NK-92 (cell line): ENCODE data around the gene JDP2.
"Not testable (repeated sequence)": the region's sequence is repeated elsewhere in the genome, so short reads cannot be mapped to it uniquely, and the experiment has no call there.

Experiments used
- DNase-seq: peaks from one replicate; lab custom pipeline; 2025; ENCODE audit not compliant: unreplicated experiment; lab: John Stamatoyannopoulos, UW

JDP2 gene, protein sequence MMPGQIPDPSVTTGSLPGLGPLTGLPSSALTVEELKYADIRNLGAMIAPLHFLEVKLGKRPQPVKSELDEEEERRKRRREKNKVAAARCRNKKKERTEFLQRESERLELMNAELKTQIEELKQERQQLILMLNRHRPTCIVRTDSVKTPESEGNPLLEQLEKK

GRCh38 chr14:75427482-75428229 is at the start of gene JDP2:
Gene JDP2 (plus strand): TSS chr14:75428022. CDS start chr14:75437921, 9,899 bp downstream.
- no peak for DNase-seq

GRCh38 chr14:75379246-75379929 is 48.4 kb upstream of the JDP2 start:
- DNase-seq, result no peak

DNA sequence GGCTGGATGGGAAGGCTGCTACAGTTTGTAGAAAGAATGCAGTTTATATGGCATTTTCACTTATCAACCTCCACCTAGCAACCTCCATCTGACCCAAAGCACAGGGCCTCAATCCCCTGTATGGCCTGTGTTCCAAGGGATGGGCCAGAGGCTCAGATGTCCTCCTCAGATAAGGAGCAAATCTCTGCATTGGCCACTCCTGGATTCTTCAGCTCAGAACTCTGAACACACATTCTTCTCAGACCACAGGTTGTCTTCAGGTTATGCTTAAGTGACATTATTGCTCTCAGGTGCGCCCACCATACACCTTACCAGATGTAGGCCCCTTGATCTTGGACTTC is 47.9 kb upstream of the JDP2 start:
- no peak for DNase-seq

DNA sequence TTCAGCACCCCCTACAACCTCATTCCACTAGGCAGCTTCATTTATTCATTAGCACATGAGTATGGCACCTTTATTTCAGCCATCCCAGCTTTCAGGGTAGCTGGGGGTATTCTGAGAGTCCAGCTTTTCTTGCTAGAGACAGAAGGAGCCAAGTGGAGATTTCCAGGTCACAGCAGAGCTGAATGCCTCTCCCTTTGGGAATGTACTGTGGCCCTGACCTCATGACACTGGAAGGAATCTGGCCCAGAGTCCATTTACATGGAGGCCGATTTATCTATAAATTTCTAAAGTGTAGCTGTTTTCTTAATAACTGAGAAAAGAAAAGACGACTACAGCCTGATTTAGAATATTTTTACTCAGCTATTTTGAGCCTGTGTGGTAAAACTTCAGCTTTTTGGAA is 47.2 kb upstream of the JDP2 start:
- DNase-seq, result no peak

DNA sequence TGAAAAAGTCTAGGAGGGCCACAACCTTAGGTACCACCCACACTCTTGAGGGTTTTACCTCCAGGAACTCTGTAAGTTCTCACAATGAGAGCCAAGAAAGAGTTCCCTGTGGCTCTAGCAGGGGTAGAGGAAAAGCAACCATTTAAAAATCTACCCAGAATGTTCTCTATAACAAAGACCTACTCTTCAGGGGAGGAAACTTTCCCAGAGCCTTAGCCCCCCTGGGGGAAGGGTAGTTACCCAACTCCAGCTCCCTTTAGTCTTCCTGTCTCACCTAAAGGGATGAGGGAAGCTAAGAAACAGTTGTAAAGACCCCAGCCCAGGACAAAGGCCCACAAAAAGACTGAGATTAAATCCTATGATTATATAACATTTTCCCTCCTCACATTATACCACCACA is 46.2 kb upstream of the JDP2 start:
- DNase-seq, result no peak

DNA sequence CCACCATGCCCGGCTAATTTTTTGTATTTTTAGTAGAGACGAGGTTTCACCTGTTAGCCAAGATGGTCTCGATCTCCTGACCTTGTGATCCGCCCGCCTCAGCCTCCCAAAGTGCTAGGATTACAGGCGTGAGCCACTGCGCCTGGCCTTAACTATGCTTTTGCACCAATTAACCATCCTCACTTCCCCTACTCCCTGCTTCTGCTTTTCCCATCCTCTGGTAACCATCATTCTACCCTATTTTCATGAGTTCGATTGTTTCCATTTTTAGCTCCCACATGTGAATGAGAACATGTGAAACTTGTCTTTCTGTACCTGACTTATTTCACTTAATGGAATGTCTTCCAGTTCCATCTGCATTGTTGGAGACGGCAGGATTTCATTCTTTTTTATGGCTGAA is 44.6 kb upstream of the JDP2 start:
- DNase-seq, result not testable (repeated sequence)

GRCh38 chr14:75383721-75384120 is 44.1 kb upstream of the JDP2 start:
- DNase-seq, result no peak

GRCh38 chr14:75389679-75390078 is 38.1 kb upstream of the JDP2 start:
- DNase-seq, result no peak

DNA sequence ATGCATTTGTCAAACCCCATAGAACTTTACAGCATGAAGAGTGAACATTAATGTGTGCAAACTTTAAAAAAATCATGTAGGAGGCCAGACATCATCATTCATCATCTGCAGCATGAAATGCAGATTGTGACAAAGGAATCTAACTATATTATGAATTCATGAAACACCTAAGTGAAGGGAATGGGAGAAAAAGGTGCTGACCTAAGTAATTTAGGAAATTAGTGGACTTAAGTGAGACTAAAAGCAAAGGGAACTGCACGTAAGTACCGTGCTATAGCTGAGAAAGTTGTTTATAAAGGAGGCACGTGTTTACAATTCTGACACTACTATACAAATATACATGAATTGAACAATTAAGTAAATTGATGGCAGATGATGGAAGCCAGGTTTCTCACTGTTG is 37.6 kb upstream of the JDP2 start:
- no peak for DNase-seq

GRCh38 chr14:75391953-75392352 is 35.9 kb upstream of the JDP2 start:
- no peak for DNase-seq

DNA sequence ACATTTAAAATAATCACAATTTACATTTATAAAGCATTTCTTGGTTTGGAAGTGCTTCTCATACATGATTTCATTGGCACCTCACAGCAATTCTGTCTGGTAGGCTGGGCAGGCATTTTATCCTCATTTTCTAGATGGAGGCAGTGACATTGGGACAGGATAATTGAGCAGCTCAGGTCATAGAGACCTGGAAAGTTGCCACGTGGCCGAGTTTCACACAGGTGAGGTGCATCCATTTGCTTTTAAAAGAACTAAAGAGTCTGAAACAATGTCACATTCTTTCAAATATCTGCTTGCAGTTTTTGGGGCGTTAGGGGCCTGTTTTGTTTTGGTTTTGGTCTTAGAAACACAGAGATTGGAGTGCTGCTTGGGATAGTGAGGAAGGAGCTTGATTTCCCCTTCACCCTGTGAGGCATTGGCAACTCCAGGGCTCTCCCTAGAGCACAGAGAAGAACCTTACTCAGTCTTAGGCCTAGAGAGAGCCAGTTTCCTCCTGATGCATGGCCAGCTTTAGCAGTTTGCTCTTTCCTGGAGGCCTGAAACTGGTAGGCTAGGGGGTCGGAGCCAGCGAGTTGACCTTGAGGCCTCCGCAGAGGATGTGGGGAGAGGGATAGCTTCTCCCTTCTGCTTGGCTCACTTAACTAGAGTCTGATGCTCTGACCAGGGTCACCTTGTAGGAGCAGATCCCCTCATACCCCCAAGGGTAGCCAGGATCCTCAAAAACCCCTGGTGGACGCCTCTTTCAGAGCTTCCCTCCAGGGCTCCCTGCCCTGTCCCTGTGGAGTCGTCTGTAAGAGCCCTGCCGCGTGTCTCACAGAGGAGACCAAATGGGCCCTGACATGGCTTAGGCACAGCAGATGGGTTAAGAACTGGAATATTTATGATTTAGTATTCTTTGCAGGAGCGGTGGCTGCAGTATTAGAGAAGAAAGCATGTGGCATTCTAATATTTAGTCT is 34.9 kb upstream of the JDP2 start:
- no peak for DNase-seq

GRCh38 chr14:75393794-75394193 is 34.0 kb upstream of the JDP2 start:
- no peak for DNase-seq

DNA sequence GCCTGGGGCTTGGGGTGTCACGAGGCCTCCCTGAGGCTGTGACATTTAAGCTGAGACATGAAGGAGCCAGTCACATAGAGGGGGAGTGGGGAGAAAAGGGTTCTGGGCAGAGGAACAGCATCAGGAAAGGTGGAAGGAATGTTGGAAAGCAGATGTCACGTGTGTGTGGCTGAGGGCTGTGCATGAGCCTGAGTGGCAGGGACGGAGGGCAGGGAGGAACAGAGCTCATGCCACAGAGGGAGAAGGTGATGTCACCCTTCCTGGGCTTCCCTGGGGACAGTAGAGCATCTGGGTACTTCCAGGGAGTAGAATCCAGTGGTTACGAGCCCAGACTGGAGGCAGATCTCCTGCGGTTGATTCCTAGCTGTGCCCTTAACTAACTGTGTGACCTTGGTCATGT is 32.0 kb upstream of the JDP2 start:
- no peak for DNase-seq

DNA sequence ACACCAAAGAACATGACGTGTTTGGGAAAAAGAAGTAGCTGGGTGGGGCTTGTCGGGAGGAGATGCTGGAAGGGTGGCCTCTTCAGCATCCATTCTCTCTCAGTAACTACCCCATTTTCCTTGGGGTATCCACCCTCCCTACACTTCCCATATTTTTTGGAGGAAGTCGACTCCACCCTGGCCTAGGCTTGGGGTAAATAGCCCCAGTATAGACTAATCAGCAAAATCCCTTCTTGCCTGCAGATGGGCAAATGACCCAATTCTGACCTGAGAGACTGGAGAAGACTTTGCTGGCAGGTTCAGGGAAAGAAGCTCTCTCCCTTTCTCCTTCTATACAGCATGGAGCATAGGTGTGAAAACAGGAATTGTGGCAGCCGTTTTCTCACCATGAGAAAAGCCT is 28.5 kb upstream of the JDP2 start:
- no peak for DNase-seq

DNA sequence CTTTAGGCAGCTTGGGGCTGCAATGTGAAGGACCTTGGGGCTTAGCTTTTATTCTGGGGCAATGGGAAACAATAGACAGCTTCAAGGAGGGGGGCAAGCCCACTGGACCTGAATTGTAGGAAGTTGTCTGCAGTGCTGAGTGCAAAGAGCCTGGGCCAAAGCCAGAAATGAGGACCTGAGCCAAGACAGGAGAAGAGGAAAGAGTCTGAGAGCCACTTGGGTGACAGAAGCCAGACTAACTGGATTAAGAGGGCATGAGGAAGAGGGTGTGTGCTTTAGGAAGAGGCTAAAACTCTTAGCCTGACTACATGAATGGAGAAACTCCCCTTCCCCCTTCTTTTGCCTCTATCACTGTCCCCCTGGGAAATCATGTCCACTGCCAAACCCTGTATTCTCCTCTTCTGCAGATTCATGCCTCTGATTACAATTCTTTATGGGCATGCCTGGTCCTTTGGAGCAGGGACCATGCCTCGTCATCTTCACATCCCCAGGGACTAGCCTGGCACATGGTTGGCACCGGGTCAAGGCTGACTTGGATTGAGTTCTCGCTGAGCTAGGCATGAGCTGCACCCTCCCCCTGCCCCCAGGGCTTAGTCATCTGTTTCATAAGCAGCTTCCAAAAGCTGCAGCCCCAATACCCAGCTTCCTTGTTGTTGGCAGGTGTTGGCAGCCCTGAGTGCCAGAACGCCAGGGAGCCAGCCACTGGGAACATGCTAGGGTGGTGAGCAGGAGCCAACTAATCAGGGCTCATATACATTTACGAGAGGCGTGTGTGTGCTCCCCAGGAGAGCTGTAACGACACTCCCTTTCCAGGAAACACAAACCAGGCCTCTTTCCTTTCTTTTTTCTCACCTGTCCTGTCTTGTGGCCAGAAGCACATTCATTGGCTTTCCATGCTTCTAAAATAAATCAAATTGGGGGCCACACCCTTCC is 27.7 kb upstream of the JDP2 start:
- DNase-seq, result no peak

GRCh38 chr14:75401361-75401760 is 26.5 kb upstream of the JDP2 start:
- no peak for DNase-seq

DNA sequence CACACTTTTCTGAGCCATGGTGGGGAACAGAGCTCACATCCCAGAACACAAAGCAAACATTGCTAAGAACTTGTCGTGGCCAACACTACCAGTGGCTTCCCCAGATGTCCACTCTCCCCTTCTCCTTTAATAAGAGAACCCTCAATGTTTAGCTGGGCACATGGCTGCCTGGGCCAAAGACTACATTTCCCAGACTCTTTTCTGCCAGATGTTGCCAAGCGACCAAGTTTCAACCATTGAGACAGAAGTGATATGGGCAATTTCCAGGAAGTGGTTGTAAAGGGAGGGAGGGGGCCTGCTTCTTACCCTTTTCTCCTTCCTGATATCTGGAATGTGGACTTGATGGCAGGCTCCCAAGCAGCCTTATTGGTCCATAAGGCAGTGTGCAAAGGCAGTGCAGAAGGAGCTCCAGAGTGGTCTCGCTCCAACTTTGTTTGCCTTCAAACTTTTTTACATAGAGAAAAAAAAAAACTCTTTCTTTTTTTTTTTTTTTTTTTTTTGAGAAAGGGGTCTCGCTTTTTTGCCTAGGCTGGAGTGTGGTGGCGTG is 24.9 kb upstream of the JDP2 start:
- no peak for DNase-seq

DNA sequence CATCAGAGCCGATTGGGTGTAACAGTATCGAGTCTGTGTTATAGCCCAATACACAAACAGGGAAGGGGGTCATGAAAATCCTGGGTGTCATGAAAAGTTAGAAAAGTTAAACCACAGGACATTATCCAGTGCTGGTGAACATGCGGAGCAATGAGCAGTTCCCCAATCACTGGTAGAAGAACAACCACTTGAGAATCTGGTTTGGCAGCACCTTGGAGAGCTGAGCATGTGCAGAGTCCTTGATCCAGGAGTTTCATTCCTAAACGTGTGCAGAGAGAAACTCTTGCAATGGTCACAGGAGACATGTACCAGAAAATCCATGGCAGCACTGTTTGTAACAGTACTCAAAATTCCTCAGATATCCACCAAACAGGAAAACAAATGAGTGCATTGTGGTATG is 23.0 kb upstream of the JDP2 start:
- DNase-seq, result no peak

- DNase-seq, result no peak
Measured at GRCh38 chr14:75406102-75406501, 21.7 kb upstream of the JDP2 start.

DNA sequence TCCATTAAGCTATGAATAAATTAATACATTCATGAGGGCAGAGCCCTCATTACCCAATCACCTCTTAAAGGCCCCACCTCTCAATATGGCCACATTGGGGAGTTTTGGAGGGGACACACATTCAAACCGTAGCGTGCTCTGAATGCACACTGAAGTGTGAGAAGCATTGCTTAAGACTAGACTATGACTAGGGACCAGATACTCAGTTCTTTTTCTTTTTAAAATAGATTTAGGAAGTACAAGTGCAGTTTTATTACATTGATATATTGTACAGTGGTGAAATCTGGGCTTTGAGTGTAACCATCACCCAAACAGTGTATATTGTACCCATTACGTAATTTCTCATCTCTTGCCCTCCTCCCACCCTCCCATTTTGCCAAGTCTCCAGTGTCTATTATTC is 21.0 kb upstream of the JDP2 start:
- DNase-seq, result no peak
